ENCODE measurements around the gene OGN. TPM values are rescaled to one million over a fixed set of nuclear protein-coding genes. Genes with fewer than 3 reads are reported as not detected.

Gene OGN
- total and polyA plus RNA-seq, 2 of the 4 experiments (the other 2 are of a cell fraction), result under 0.01 to 0.10 TPM

- Histone ChIP-seq H3K9me3 (ENCODE audit: control insufficient read depth, insufficient read depth, low read length) (no peaks in the 10 kb centered on the region), H2BK20ac (ENCODE audit: low read depth, low read length) (no peak overlapping the region), H3K56ac (ENCODE audit: extremely low read depth, insufficient read depth, low read length) (no peak overlapping the region), H4K91ac (ENCODE audit: insufficient read depth, low read depth, low read length) (no peak overlapping the region), H3K4me1 (ENCODE audit: control insufficient read depth, insufficient read depth, low read length) (peaks cover 2% of the 10 kb centered on the region; the same call in 1 of the 2 replicates), H4K20me1 (ENCODE audit: insufficient read depth, low read length) (no peaks in the 10 kb centered on the region), H2AFZ (replicated peaks; ENCODE audit: low read length, poor library complexity) (no peak overlapping the region), H2BK120ac (ENCODE audit: low read depth, low read length) (no peak overlapping the region), H3K4ac (ENCODE audit: low read depth, low read length) (no peak overlapping the region), H3K9ac (ENCODE audit: low read depth, low read length) (no peak overlapping the region), H3K9me1 (ENCODE audit: insufficient read depth, low read length) (no peaks in the 10 kb centered on the region), H3K4me2 (ENCODE audit: low read depth, low read length) (peak overlapping the region; percentile 5; the same call in 1 of the 2 replicates), H3K4me3 (ENCODE audit: insufficient read depth, low read depth, low read length) (no peak overlapping the region), H2AK9ac (replicated peaks; ENCODE audit: low read depth, low read length, poor library complexity) (no peak overlapping the region), H4K5ac (ENCODE audit: low read depth, low read length) (no peak overlapping the region), H3K27me3 (ENCODE audit: control insufficient read depth, insufficient read depth, low read length) (no peaks in the 10 kb centered on the region), H2AK5ac (ENCODE audit: low read depth, low read length) (no peak overlapping the region), H3K79me1 (ENCODE audit: low read depth in 1 of 2, low read length in 2 of 2) (no peaks in the 10 kb centered on the region), H2BK5ac (ENCODE audit: low read depth, low read length, poor library complexity, severe bottlenecking) (peak overlapping the region; percentile 36), H3K27ac (ENCODE audit: insufficient read depth, low read length) (no peak overlapping the region), H3K36me3 (ENCODE audit: control insufficient read depth, insufficient read depth, low read length) (no peaks in the 10 kb centered on the region), H3K18ac (ENCODE audit: low read depth, low read length) (no peak overlapping the region), H2BK15ac (ENCODE audit: low read depth, low read length) (no peak overlapping the region), H3K23ac (ENCODE audit: low read depth, low read length) (no peak overlapping the region), H4K8ac (ENCODE audit: low read depth in 2 of 2, low read length in 2 of 2) (no peak overlapping the region), H3K14ac (replicated peaks; ENCODE audit: low read depth, low read length) (no peak overlapping the region)
- TF ChIP-seq POLR2A (IDR thresholded peaks at IDR 0.05; ENCODE audit: low read depth, low read length) (no peak), CEBPB (IDR thresholded peaks at IDR 0.05; ENCODE audit: low read depth, low read length) (peak; percentile 83), MXI1 (IDR thresholded peaks at IDR 0.05; ENCODE audit: borderline replicate concordance, low read depth, low read length) (no peak), CHD1 (IDR thresholded peaks at IDR 0.05; ENCODE audit: low read depth, low read length) (no peak), RAD21 (IDR thresholded peaks at IDR 0.05; ENCODE audit: low read length) (no peak), MAFK (IDR thresholded peaks at IDR 0.05; ENCODE audit: low read depth, low read length) (no peak), BHLHE40 (IDR thresholded peaks at IDR 0.05; ENCODE audit: low read depth, low read length) (0 out of 2 replicates have a peak, but pooled peaks have one; percentile 20), FOS (IDR thresholded peaks at IDR 0.05; ENCODE audit: low read depth, low read length) (peak; percentile 77)
- TF ChIP-seq, protein P1, sequence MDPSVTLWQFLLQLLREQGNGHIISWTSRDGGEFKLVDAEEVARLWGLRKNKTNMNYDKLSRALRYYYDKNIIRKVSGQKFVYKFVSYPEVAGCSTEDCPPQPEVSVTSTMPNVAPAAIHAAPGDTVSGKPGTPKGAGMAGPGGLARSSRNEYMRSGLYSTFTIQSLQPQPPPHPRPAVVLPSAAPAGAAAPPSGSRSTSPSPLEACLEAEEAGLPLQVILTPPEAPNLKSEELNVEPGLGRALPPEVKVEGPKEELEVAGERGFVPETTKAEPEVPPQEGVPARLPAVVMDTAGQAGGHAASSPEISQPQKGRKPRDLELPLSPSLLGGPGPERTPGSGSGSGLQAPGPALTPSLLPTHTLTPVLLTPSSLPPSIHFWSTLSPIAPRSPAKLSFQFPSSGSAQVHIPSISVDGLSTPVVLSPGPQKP (IDR thresholded peaks at IDR 0.05; ENCODE audit: borderline replicate concordance, low read depth, low read length), result no peak
- dilution Hi-C loops (cut with HindIII; ENCODE audit: low sequenced_read_pairs, unreplicated experiment) (no loop called here), intact Hi-C loops (cut with micrococcal nuclease) (loop anchor here (1.0 to 2.0 kb wide), 4 partner anchors 97 to 301 kb away; no protein-coding TSS in a partner anchor), in situ Hi-C loops (cut with MboI; ENCODE audit: low sequenced_read_pairs) (loop anchor here (5.0 to 10.0 kb wide), 3 partner anchors 108 to 305 kb away; no protein-coding TSS in a partner anchor)
- no CpG with 5 or more reads among the region's 5 CpGs for WGBS, 2 experiments (ENCODE audit: extremely low coverage in 2 of 2, insufficient read length in 1 of 2)
- POLR2A ChIA-PET (ENCODE audit: unreplicated experiment), result no interaction called here
- peak; percentile 66 for ATAC-seq (ENCODE audit: low read depth)
- no TSS peak for BruUV-seq (replicated peaks)
- peak; percentile 90 for DNase-seq
- CTCF ChIA-PET, result interaction anchor here (0.8 to 1.6 kb wide), 2 partner anchors 114 to 300 kb away, joined by 4 to 5 read pairs; partner anchors contain the start of gene CENPP
Observed at GRCh38 chr9:92439921-92440750, 35.8 kb upstream of the OGN start.
